Gastrocnemius medialis (tissue), 4 donors: ENCODE measurements around the gene NAP1L4.

Experiments
- POLR2A ChIP-seq, 2 donors: fragments of 450-650 bp; IDR thresholded peaks; one replicate each; pipeline ENCODE4 v1.6.1; 2017; ENCODE audit warnings: antibody characterized with exemption in 2 of 2, mild to moderate bottlenecking in 2 of 2, moderate library complexity in 2 of 2
- TF ChIP-seq, protein P1 (sequence below), 5 experiments: fragments of 450-650 bp in 3 of 5; fragments of 200-600 bp in 2 of 5; sonication (generic) in 2 of 5; IDR thresholded peaks in 4 of 5; conservative IDR thresholded peaks in 1 of 5; 1 replicate in 4 of 5; 2 replicates in 1 of 5; pipeline ENCODE4 v1.5.1; 2016 to 2019; ENCODE audit warnings: antibody characterized with exemption in 5 of 5, mild to moderate bottlenecking in 3 of 5, moderate library complexity in 3 of 5

DNA sequence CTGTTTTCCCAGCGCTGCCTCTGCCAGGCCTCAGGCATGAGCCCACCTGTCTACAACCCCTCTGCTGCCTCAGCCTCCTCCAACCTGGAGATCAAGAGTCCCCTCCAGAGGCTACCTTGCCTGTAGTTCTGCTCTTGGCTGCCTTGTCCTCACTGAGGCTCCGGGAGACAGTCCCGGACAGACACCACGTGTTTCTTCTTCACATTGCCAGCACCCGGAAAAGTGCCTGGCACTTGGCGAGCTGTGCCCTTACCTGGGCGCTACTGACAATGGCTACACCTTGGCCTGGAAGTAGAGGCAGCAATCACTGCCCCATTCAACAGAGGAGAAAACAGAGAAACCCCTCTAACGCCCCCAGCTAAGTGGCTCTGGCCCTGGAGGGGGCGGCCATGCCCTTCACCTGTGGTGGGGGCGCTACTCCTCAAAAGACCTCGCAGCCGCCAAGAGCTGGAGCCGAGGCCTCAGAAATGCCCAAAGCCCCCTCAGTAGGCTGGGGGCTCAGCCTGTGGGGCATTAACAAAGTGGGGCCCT, 3.0 kb upstream of the NAP1L4 start:
- TF ChIP-seq, protein P1, sequence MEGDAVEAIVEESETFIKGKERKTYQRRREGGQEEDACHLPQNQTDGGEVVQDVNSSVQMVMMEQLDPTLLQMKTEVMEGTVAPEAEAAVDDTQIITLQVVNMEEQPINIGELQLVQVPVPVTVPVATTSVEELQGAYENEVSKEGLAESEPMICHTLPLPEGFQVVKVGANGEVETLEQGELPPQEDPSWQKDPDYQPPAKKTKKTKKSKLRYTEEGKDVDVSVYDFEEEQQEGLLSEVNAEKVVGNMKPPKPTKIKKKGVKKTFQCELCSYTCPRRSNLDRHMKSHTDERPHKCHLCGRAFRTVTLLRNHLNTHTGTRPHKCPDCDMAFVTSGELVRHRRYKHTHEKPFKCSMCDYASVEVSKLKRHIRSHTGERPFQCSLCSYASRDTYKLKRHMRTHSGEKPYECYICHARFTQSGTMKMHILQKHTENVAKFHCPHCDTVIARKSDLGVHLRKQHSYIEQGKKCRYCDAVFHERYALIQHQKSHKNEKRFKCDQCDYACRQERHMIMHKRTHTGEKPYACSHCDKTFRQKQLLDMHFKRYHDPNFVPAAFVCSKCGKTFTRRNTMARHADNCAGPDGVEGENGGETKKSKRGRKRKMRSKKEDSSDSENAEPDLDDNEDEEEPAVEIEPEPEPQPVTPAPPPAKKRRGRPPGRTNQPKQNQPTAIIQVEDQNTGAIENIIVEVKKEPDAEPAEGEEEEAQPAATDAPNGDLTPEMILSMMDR (IDR thresholded peaks at IDR 0.05 in 4 of 5, conservative IDR thresholded peaks at IDR 0.05 in 1 of 5), result no peak
- no peak for TF ChIP-seq POLR2A (IDR thresholded peaks at IDR 0.05)
